SK-N-SH (cell line): ENCODE measurements around the gene PRDM8.

Source experiments
- CHD2 ChIP-seq: fragments of 150-350 bp; IDR thresholded peaks from 2 replicates; pipeline ENCODE4 v1.6.1; 2018; ENCODE audit warnings: low read length; ENCODE audit not compliant: partially characterized antibody
- CTCF ChIP-seq: fragments of 200-600 bp; sonication (generic); IDR thresholded peaks from 2 replicates; pipeline ENCODE4 v1.6.1; 2017; ENCODE audit warnings: antibody characterized with exemption, mild to moderate bottlenecking, moderate library complexity
- FOXM1 ChIP-seq: IDR thresholded peaks from 2 replicates; pipeline ENCODE4 v1.4.0; 2012; ENCODE audit warnings: low read depth, mild to moderate bottlenecking
- SIN3A ChIP-seq: IDR thresholded peaks from 2 replicates; pipeline ENCODE4 v1.6.1; 2012; ENCODE audit warnings: low read depth, mild to moderate bottlenecking, low read length, moderate library complexity, borderline replicate concordance

GRCh38 chr4:80179637-80180161 is 17.6 kb upstream of the PRDM8 start:
- TF ChIP-seq FOXM1: no peak
- no peak for TF ChIP-seq SIN3A
- TF ChIP-seq CTCF: no peak
- TF ChIP-seq CHD2: no peak
